Measurements from ENCODE around the gene SMIM41.
"Not testable (repeated sequence)": the region's sequence is repeated elsewhere in the genome, so short reads cannot be mapped to it uniquely, and the experiment has no call there.

Gene SMIM41

GRCh38 chr12:52087961-52088820 lies 8.7 kb downstream of the SMIM41 start:
- no peak for DNase-seq

- no peak for DNase-seq
These were observed 10.0 kb downstream of the SMIM41 start for GRCh38 chr12:52089491-52089890.

GRCh38 chr12:52090291-52090690 lies 10.8 kb downstream of the SMIM41 start:
- no peak for DNase-seq

- no peak for DNase-seq
These were observed 11.6 kb downstream of the SMIM41 start for GRCh38 chr12:52091061-52091460.

GRCh38 chr12:52091869-52092268 lies 12.4 kb downstream of the SMIM41 start:
- no peak for DNase-seq

- no peak for DNase-seq
These were observed 13.8 kb downstream of the SMIM41 start for GRCh38 chr12:52093346-52093745.

- DNase-seq, result no peak
These were observed 17.0 kb downstream of the SMIM41 start for GRCh38 chr12:52096332-52097044.

- DNase-seq, result no peak
These were observed 17.7 kb downstream of the SMIM41 start for GRCh38 chr12:52097045-52097666.

GRCh38 chr12:52104431-52105089 lies 25.1 kb downstream of the SMIM41 start:
- DNase-seq, result not testable (repeated sequence)

GRCh38 chr12:52116222-52117125 lies 37.0 kb downstream of the SMIM41 start:
- not testable (repeated sequence) for DNase-seq

GRCh38 chr12:52117806-52118475 lies 38.4 kb downstream of the SMIM41 start:
- DNase-seq, result peak; percentile 30

GRCh38 chr12:52119398-52120254 lies 40.1 kb downstream of the SMIM41 start:
- DNase-seq, result peak; percentile 71

GRCh38 chr12:52120951-52121823 lies 41.7 kb downstream of the SMIM41 start:
- DNase-seq, result no peak

- peak; percentile 54 for DNase-seq
These were observed 42.5 kb downstream of the SMIM41 start for GRCh38 chr12:52121824-52122539.

- DNase-seq, result no peak
These were observed 43.0 kb downstream of the SMIM41 start for GRCh38 chr12:52122540-52122871.

- no peak for DNase-seq
These were observed 43.4 kb downstream of the SMIM41 start for GRCh38 chr12:52122904-52123303.

GRCh38 chr12:52123487-52124186 lies 44.1 kb downstream of the SMIM41 start:
- no peak for DNase-seq

GRCh38 chr12:52125476-52125900 lies 46.0 kb downstream of the SMIM41 start:
- DNase-seq, result no peak
